ENCODE results near the gene EPB41L4B. TPM values are rescaled to one million over a fixed set of nuclear protein-coding genes. Genes with fewer than 3 reads are reported as not detected.

The EPB41L4B gene
- total and polyA plus RNA-seq, 2 of the 4 experiments (the other 2 are of a cell fraction) = 0.36 to 0.54 TPM

GRCh38 chr9:109145051-109145450 lies 175.8 kb downstream of the EPB41L4B start:
- Histone ChIP-seq H3K23ac (ENCODE audit: low read depth, low read length) (no peak overlapping the region), H2AK5ac (ENCODE audit: low read depth, low read length) (no peak overlapping the region), H4K8ac (ENCODE audit: low read depth in 2 of 2, low read length in 2 of 2) (no peak overlapping the region), H3K9me3 (ENCODE audit: control insufficient read depth, insufficient read depth, low read length) (no peaks in the 10 kb centered on the region), H3K9ac (ENCODE audit: low read depth, low read length) (no peak overlapping the region), H3K36me3 (ENCODE audit: control insufficient read depth, insufficient read depth, low read length) (no peaks in the 10 kb centered on the region), H4K5ac (ENCODE audit: low read depth, low read length) (no peak overlapping the region), H3K56ac (ENCODE audit: extremely low read depth, insufficient read depth, low read length) (no peak overlapping the region), H3K4me2 (ENCODE audit: low read depth, low read length) (no peak overlapping the region), H3K4me1 (ENCODE audit: control insufficient read depth, insufficient read depth, low read length) (no peaks in the 10 kb centered on the region), H2BK20ac (ENCODE audit: low read depth, low read length) (no peak overlapping the region), H3K9me1 (ENCODE audit: insufficient read depth, low read length) (no peaks in the 10 kb centered on the region), H3K14ac (replicated peaks; ENCODE audit: low read depth, low read length) (no peak overlapping the region), H3K4me3 (ENCODE audit: insufficient read depth, low read depth, low read length) (no peak overlapping the region), H3K18ac (ENCODE audit: low read depth, low read length) (no peak overlapping the region), H4K91ac (ENCODE audit: insufficient read depth, low read depth, low read length) (no peak overlapping the region), H2AK9ac (replicated peaks; ENCODE audit: low read depth, low read length, poor library complexity) (no peak overlapping the region), H3K4ac (ENCODE audit: low read depth, low read length) (no peak overlapping the region), H3K27me3 (ENCODE audit: control insufficient read depth, insufficient read depth, low read length) (peaks cover 11% of the 10 kb centered on the region), H2AFZ (replicated peaks; ENCODE audit: low read length, poor library complexity) (no peak overlapping the region), H3K79me1 (ENCODE audit: low read depth in 1 of 2, low read length in 2 of 2) (no peaks in the 10 kb centered on the region), H2BK5ac (ENCODE audit: low read depth, low read length, poor library complexity, severe bottlenecking) (no peak overlapping the region), H4K20me1 (ENCODE audit: insufficient read depth, low read length) (no peaks in the 10 kb centered on the region), H3K27ac (ENCODE audit: insufficient read depth, low read length) (no peak overlapping the region), H2BK120ac (ENCODE audit: low read depth, low read length) (no peak overlapping the region), H2BK15ac (ENCODE audit: low read depth, low read length) (no peak overlapping the region)
- ChIA-PET CTCF (no interaction called here), POLR2A (ENCODE audit: unreplicated experiment) (no interaction called here)
- no peak for DNase-seq
- WGBS, 2 experiments (ENCODE audit: extremely low coverage in 2 of 2, insufficient read length in 1 of 2) = no CpG with 5 or more reads among the region's 6 CpGs
- dilution Hi-C loops (cut with HindIII; ENCODE audit: low sequenced_read_pairs, unreplicated experiment) = no loop called here
- in situ Hi-C loops (cut with MboI; ENCODE audit: low sequenced_read_pairs) = no loop called here
- intact Hi-C loops (cut with micrococcal nuclease) = no loop called here
- ATAC-seq (ENCODE audit: low read depth) = no peak
- TF ChIP-seq USF2 (IDR thresholded peaks at IDR 0.05; ENCODE audit: low read depth, low read length) = no peak
- TF ChIP-seq NFE2L2 (IDR thresholded peaks at IDR 0.05; ENCODE audit: low read depth, low read length) = no peak
- no peak for TF ChIP-seq ELK1 (IDR thresholded peaks at IDR 0.05; ENCODE audit: borderline replicate concordance, low read depth, low read length)
- TF ChIP-seq, protein P1, sequence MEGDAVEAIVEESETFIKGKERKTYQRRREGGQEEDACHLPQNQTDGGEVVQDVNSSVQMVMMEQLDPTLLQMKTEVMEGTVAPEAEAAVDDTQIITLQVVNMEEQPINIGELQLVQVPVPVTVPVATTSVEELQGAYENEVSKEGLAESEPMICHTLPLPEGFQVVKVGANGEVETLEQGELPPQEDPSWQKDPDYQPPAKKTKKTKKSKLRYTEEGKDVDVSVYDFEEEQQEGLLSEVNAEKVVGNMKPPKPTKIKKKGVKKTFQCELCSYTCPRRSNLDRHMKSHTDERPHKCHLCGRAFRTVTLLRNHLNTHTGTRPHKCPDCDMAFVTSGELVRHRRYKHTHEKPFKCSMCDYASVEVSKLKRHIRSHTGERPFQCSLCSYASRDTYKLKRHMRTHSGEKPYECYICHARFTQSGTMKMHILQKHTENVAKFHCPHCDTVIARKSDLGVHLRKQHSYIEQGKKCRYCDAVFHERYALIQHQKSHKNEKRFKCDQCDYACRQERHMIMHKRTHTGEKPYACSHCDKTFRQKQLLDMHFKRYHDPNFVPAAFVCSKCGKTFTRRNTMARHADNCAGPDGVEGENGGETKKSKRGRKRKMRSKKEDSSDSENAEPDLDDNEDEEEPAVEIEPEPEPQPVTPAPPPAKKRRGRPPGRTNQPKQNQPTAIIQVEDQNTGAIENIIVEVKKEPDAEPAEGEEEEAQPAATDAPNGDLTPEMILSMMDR (conservative IDR thresholded peaks at IDR 0.05; ENCODE audit: low read depth, low read length) = no peak
- no peak for TF ChIP-seq MAZ (IDR thresholded peaks at IDR 0.05; ENCODE audit: borderline replicate concordance, low read depth, low read length)
- no peak for TF ChIP-seq BHLHE40 (IDR thresholded peaks at IDR 0.05; ENCODE audit: low read depth, low read length)
- TF ChIP-seq RCOR1 (IDR thresholded peaks at IDR 0.05; ENCODE audit: insufficient replicate concordance, low read length) = no peak
- no peak for TF ChIP-seq CHD1 (IDR thresholded peaks at IDR 0.05; ENCODE audit: low read depth, low read length)
- TF ChIP-seq MAFK (IDR thresholded peaks at IDR 0.05; ENCODE audit: low read depth, low read length) = no peak
- TF ChIP-seq FOS (IDR thresholded peaks at IDR 0.05; ENCODE audit: low read depth, low read length) = no peak
- TF ChIP-seq SMC3 (IDR thresholded peaks at IDR 0.05; ENCODE audit: low read depth, low read length) = no peak
- TF ChIP-seq CEBPB (IDR thresholded peaks at IDR 0.05; ENCODE audit: low read depth, low read length) = no peak
- no peak for TF ChIP-seq RAD21 (IDR thresholded peaks at IDR 0.05; ENCODE audit: low read length)
- TF ChIP-seq MXI1 (IDR thresholded peaks at IDR 0.05; ENCODE audit: borderline replicate concordance, low read depth, low read length) = no peak
- TF ChIP-seq RFX5 (IDR thresholded peaks at IDR 0.05; ENCODE audit: low read depth, low read length) = no peak
- no peak for TF ChIP-seq POLR2A (IDR thresholded peaks at IDR 0.05; ENCODE audit: low read depth, low read length)
- no TSS peak for BruUV-seq (replicated peaks)

Data from IMR-90 (cell line).